Heart right ventricle (tissue), 16 donors: ENCODE measurements around the gene CTNNA1. TPM values are rescaled to one million over a fixed set of nuclear protein-coding genes. Genes with fewer than 3 reads are reported as not detected.

Experiments
- ATAC-seq, 8 donors: fragments of 200-7000 bp; cut with Tn5 transposase; one replicate each; pipeline ENCODE4 v1.9.1; 2020; ENCODE audit warnings: mild to moderate bottlenecking in 8 of 8, moderate library complexity in 8 of 8, moderate number of reproducible peaks in 1 of 8
- DNase-seq, 2 donors: peaks; one replicate each; pipeline ENCODE4 v3.0.0-alpha.2; 2020
- H3K27ac ChIP-seq, 10 donors: fragments of 200-600 bp; sonication (generic) in 2 of 10; one replicate each; pipeline versions ENCODE4 v1.5.0 to v1.8.0; 2020 to 2022; ENCODE audit warnings: mild to moderate bottlenecking in 3 of 10
- H3K27me3 ChIP-seq, 7 donors: fragments of 200-600 bp; one replicate each; pipeline ENCODE4 v1.8.0; 2021 to 2022; ENCODE audit warnings: mild to moderate bottlenecking in 2 of 7
- H3K36me3 ChIP-seq, 9 donors: fragments of 200-600 bp; sonication (generic) in 1 of 9; one replicate each; pipeline versions ENCODE4 v1.5.0 to v1.8.0; 2020 to 2022; ENCODE audit warnings: mild to moderate bottlenecking in 2 of 9
- H3K4me1 ChIP-seq, 9 donors: fragments of 200-600 bp; sonication (generic) in 1 of 9; one replicate each; pipeline versions ENCODE4 v1.5.0 to v1.8.0; 2020 to 2022; ENCODE audit warnings: mild to moderate bottlenecking in 4 of 9
- H3K4me3 ChIP-seq, 10 donors: fragments of 200-600 bp; sonication (generic) in 2 of 10; one replicate each; pipeline versions ENCODE4 v1.5.0 to v1.8.0; 2020 to 2022; ENCODE audit warnings: mild to moderate bottlenecking in 7 of 10, moderate library complexity in 2 of 10
- H3K9me3 ChIP-seq, 11 donors: fragments of 200-600 bp in 10 of 11; sonication (generic) in 2 of 11; one replicate each; pipeline versions ENCODE4 v1.5.0 to v1.8.0; 2013 to 2022; ENCODE audit warnings: mild to moderate bottlenecking in 2 of 11, control low read depth in 1 of 11, moderate library complexity in 1 of 11
- WGBS, 2 donors: extraction: QIAGEN DNeasy Blood & Tissue Kit; methylation state at CpG; one replicate each; pipeline ENCODE4 v1.1.7; 2013; ENCODE audit warnings: inconsistent platforms in 1 of 2; 5-methylcytosine and 5-hydroxymethylcytosine counted together
- intact Hi-C, 10 donors: fragments of 100-400 bp; cut with DNase I; formaldehyde crosslinking; loops; one replicate each; pipeline versions ENCODE4 v1.11.1 to v1.14.2; 2022
- polyA plus RNA-seq, 2 donors: library from polyadenylated mRNA; stranded (reverse); fragments of 200-250 nt; gene quantifications; one replicate each; pipeline ENCODE4 v1.2.3, GENCODE V29; 2013
- total RNA-seq, 10 donors: library from RNA; stranded (reverse); fragmentation: NEBNext Ultra II Directional in 3 of 10; extraction: Animal tissue kit (Norgen Biotek cat#: 25700) in 3 of 10; gene quantifications; one replicate each; pipeline versions ENCODE4 v1.2.1 to v1.2.4, GENCODE V29; 2021 to 2023
- TF ChIP-seq, protein P1 (sequence below), 9 donors: fragments of 200-600 bp; sonication (generic) in 2 of 9; IDR thresholded peaks; one replicate each; pipeline versions ENCODE4 v1.5.0 to v1.8.0; 2021 to 2022; ENCODE audit warnings: antibody characterized with exemption in 9 of 9, mild to moderate bottlenecking in 5 of 9, moderate library complexity in 1 of 9
- donor health status: Arrhythmogenic right ventricular cardiomyopathy.
- donor health status: ischemic (EF 13 %, LVEDD 7.1; RV severe dilation, severe dysfunction).
- donor health status: healthy with polysubstance abuse.
- donor health status: DM: no; HTN: yes; CAD: no.
- donor health status: DM: no; HTN: no; CAD: no.
- donor health status: ischemic (EF 25% LVEDD 6.9; RV normal size, moderate dysfunction).
- donor health status: ischemic (EF 25% LVEDD 5.7; RV mildly dilated, moderate dysfunction).
- donor health status: healthy.
- donor health status: DM: yes; HTN: yes; CAD: no.
- donor health status: Ischemic cardiomyopathy.
- donor health status: ischemic (EF 35%, LVEDD 5.7; RV mildly dilated, moderate dysfunction).
- donor health status: nonischemic (EF 11% LVEDD 7.7; RV severe dilation, severe dysfunction).
- donor health status: DM: yes; HTN: yes; CAD: no.
- donor health status: PGD.
- donor health status: ischemic (EF 29% LVEDD 5.4; RV normal size, mild dysfunction).
- donor health status: nonischemic (EF 23%, LVEDD 6.1; RV moderate dilation, normal function).

Gene CTNNA1
- total and polyA plus RNA-seq, 12 donors, result 128 to 416 (median 379) TPM

DNA sequence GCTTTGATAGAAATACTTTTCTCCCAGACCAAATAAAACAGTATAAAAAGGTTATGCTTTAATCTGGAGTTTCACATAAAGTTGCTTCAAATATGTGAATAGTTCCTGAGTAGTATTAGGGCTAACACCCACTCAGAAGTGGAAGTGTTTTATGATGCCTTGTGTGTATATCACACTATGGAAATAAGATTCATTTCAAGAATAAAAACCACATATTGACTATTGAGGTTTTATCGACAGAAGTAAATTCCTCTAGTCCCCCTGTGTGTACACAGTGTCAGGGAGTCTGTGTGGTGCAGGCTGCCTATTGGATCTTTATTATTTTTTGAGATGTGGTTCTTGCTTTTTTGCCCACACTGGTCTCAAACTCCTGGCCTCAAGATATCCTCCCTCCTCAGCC, 142.7 kb downstream of the CTNNA1 start:
- TF ChIP-seq, protein P1, sequence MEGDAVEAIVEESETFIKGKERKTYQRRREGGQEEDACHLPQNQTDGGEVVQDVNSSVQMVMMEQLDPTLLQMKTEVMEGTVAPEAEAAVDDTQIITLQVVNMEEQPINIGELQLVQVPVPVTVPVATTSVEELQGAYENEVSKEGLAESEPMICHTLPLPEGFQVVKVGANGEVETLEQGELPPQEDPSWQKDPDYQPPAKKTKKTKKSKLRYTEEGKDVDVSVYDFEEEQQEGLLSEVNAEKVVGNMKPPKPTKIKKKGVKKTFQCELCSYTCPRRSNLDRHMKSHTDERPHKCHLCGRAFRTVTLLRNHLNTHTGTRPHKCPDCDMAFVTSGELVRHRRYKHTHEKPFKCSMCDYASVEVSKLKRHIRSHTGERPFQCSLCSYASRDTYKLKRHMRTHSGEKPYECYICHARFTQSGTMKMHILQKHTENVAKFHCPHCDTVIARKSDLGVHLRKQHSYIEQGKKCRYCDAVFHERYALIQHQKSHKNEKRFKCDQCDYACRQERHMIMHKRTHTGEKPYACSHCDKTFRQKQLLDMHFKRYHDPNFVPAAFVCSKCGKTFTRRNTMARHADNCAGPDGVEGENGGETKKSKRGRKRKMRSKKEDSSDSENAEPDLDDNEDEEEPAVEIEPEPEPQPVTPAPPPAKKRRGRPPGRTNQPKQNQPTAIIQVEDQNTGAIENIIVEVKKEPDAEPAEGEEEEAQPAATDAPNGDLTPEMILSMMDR (IDR thresholded peaks at IDR 0.05), result no peak

GRCh38 chr5:138898299-138898698, 145.1 kb downstream of the CTNNA1 start:
- peaks cover 0 to 57% (median 0%) of the 10 kb centered on the region in 9 donors for H3K36me3 ChIP-seq
- no peaks in the 10 kb centered on the region for H3K27me3 ChIP-seq
- H3K4me3 ChIP-seq, result no peak overlapping the region
- DNase-seq (no peak), ATAC-seq (no peak)
- H3K9me3 ChIP-seq, result no peaks in the 10 kb centered on the region
- peaks cover 0 to 53% (median 32%) of the 10 kb centered on the region in 9 donors for H3K4me1 ChIP-seq
- intact Hi-C loops, result no loop called here
- peak overlapping the region in 1 of 10 donors; percentile 42 for H3K27ac ChIP-seq
- TF ChIP-seq, protein P1 (IDR thresholded peaks at IDR 0.05), result no peak
- WGBS, 2 donors, result 100% methylated on average over 1 of the region's 1 CpG

More for the DNA sequence above, 142.7 kb downstream of the CTNNA1 start:
- no peaks in the 10 kb centered on the region for H3K27me3 ChIP-seq
- H3K4me3 ChIP-seq, result no peak overlapping the region
- H3K4me1 ChIP-seq, result peaks cover 0 to 32% (median 16%) of the 10 kb centered on the region in 9 donors
- ATAC-seq, result no peak
- 93 to 97% methylated on average over 1 of the region's 1 CpG for WGBS, 2 donors
- intact Hi-C loops, result loop anchor here in 1 of 10 donors (1.0 kb wide), 1 partner anchor 16 kb away; no protein-coding TSS in a partner anchor
- H3K27ac ChIP-seq, result no peak overlapping the region
- DNase-seq, result no peak
- H3K9me3 ChIP-seq, result no peaks in the 10 kb centered on the region
- H3K36me3 ChIP-seq, result peaks cover 0 to 64% (median 3%) of the 10 kb centered on the region in 9 donors

GRCh38 chr5:138898742-138899141, 145.5 kb downstream of the CTNNA1 start:
- intact Hi-C loops, result no loop called here
- DNase-seq (no peak), ATAC-seq (no peak)
- Histone ChIP-seq H3K4me3 (no peak overlapping the region), H3K27ac (peak overlapping the region in 1 of 10 donors; percentile 42), H3K27me3 (no peaks in the 10 kb centered on the region), H3K36me3 (peaks cover 0 to 55% (median 0%) of the 10 kb centered on the region in 9 donors), H3K4me1 (peaks cover 0 to 57% (median 37%) of the 10 kb centered on the region in 9 donors), H3K9me3 (no peaks in the 10 kb centered on the region)
- WGBS, 2 donors, result 95 to 98% methylated on average over 2 of the region's 2 CpGs
- TF ChIP-seq, protein P1 (IDR thresholded peaks at IDR 0.05), result no peak

DNA sequence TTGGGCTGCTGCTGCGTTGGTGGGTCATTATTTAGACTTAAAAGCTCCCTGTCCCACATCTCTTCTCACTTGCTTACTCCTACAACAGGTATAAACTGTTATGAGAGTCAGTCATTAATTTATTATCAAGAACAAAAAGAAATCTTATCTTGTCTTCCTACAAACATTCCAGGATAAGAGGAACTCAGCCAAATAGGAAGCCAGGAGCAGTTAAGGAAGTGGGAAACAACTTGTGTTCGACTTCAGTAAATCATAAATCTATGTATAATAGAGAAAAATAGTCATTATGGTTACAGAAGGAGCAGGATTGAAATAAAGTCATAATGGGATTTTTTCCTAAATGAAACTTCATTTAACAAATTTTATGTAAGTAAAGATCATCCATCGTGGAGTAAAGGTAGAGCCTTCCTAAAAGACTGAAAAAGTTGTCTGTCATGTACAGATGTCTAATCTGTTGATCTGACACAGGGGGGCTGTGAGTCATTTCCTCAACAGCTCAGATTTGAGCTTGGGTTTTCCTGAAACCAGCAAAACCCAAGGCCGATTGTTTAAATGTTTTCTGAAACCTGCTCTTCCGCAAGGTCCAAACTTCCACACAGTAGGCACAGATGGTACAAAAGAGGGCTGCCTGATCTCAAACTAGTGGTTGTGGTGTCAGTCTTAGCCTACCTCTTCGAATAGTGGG, 147.2 kb downstream of the CTNNA1 start:
- 56 to 70% methylated on average over 6 of the region's 6 CpGs for WGBS, 2 donors

More for the DNA sequence above, 147.2 kb downstream of the CTNNA1 start:
- H3K27me3 ChIP-seq, result no peaks in the 10 kb centered on the region
- DNase-seq (peak in 1 of 2 donors; percentile 19), ATAC-seq (peak in 5 of 8 donors; percentile 27 to 74 (median 40))
- intact Hi-C loops, result no loop called here
- H3K4me3 ChIP-seq, result no peak overlapping the region
- H3K4me1 ChIP-seq, result peaks cover 0 to 63% (median 38%) of the 10 kb centered on the region in 9 donors
- TF ChIP-seq, protein P1 (IDR thresholded peaks at IDR 0.05), result no peak
- peaks cover 0 to 66% (median 5%) of the 10 kb centered on the region in 9 donors for H3K36me3 ChIP-seq
- peak overlapping the region in 6 of 10 donors; percentile 12 to 68 (median 31) for H3K27ac ChIP-seq
- H3K9me3 ChIP-seq, result no peaks in the 10 kb centered on the region
